ELF-1 (cell line): ENCODE results near the gene BRINP3.

Source experiments
- DNase-seq: peaks from one replicate; pipeline ENCODE4 v3.0.0-alpha.2; 2016; ENCODE audit warnings: low read depth, low spot score

Gene BRINP3

GRCh38 chr1:190452272-190452848, 25.3 kb downstream of the BRINP3 start:
- DNase-seq: no peak

GRCh38 chr1:190444464-190444863, 33.2 kb downstream of the BRINP3 start:
- no peak for DNase-seq

GRCh38 chr1:190439447-190439846, 38.2 kb downstream of the BRINP3 start:
- DNase-seq: no peak

- no peak for DNase-seq
Measured at GRCh38 chr1:190436615-190437014, 41.0 kb downstream of the BRINP3 start.

- no peak for DNase-seq
Measured at GRCh38 chr1:190429932-190430331, 47.7 kb downstream of the BRINP3 start.

- no peak for DNase-seq
Measured at GRCh38 chr1:190429141-190429540, 48.5 kb downstream of the BRINP3 start.

- no peak for DNase-seq
Measured at GRCh38 chr1:190416239-190416638, 61.4 kb downstream of the BRINP3 start.

- no peak for DNase-seq
Measured at GRCh38 chr1:190413142-190413541, 64.5 kb downstream of the BRINP3 start.

GRCh38 chr1:190403402-190403801, 74.3 kb downstream of the BRINP3 start:
- no peak for DNase-seq

GRCh38 chr1:190399233-190399632, 78.4 kb downstream of the BRINP3 start:
- DNase-seq: no peak

GRCh38 chr1:190391582-190391981, 86.1 kb downstream of the BRINP3 start:
- DNase-seq: no peak

GRCh38 chr1:190377991-190378390, 99.7 kb downstream of the BRINP3 start:
- DNase-seq: no peak

- DNase-seq: no peak
Measured at GRCh38 chr1:190377294-190377693, 100.4 kb downstream of the BRINP3 start.

GRCh38 chr1:190376044-190376443, 101.6 kb downstream of the BRINP3 start:
- no peak for DNase-seq

GRCh38 chr1:190373705-190374336, 103.8 kb downstream of the BRINP3 start:
- DNase-seq: peak; percentile 1

GRCh38 chr1:190367200-190367599, 110.5 kb downstream of the BRINP3 start:
- DNase-seq: no peak

- DNase-seq: no peak
Measured at GRCh38 chr1:190365283-190365682, 112.4 kb downstream of the BRINP3 start.

GRCh38 chr1:190353538-190354101, 124.0 kb downstream of the BRINP3 start:
- DNase-seq: no peak

GRCh38 chr1:190344454-190344853, 133.2 kb downstream of the BRINP3 start:
- no peak for DNase-seq

GRCh38 chr1:190338829-190339228, 138.8 kb downstream of the BRINP3 start:
- DNase-seq: no peak

- DNase-seq: no peak
Measured at GRCh38 chr1:190328871-190329270, 148.8 kb downstream of the BRINP3 start.

GRCh38 chr1:190328361-190328760, 149.3 kb downstream of the BRINP3 start:
- DNase-seq: no peak

GRCh38 chr1:190327271-190327670, 150.4 kb downstream of the BRINP3 start:
- DNase-seq: no peak
